Nephron progenitor cell (in vitro differentiated cells): ENCODE measurements around the gene NOVA2.
A peak's percentile ranks its signal among the peaks of the same experiment; 100 is the strongest.

Source experiments
- DNase-seq: peaks from one replicate; pipeline ENCODE4 v3.0.0; 2021
- H3K27ac Mint-ChIP-seq: 2 replicates; pipeline ENCODE4 v1.8.0; 2021; ENCODE audit warnings: mild to moderate bottlenecking, moderate library complexity, mixed read lengths
- H3K27me3 Mint-ChIP-seq: 2 replicates; pipeline ENCODE4 v1.8.0; 2021; ENCODE audit warnings: mild to moderate bottlenecking, low read depth, mixed read lengths; ENCODE audit not compliant: poor library complexity
- H3K36me3 Mint-ChIP-seq: 2 replicates; pipeline ENCODE4 v1.8.0; 2021; ENCODE audit warnings: low read depth, mixed read lengths
- H3K4me1 Mint-ChIP-seq: 2 replicates; pipeline ENCODE4 v1.8.0; 2021; ENCODE audit warnings: mixed read lengths
- H3K4me3 Mint-ChIP-seq: 2 replicates; pipeline ENCODE4 v1.8.0; 2021; ENCODE audit warnings: mild to moderate bottlenecking, moderate library complexity, mixed read lengths
- H3K9me3 Mint-ChIP-seq: 2 replicates; pipeline ENCODE4 v1.8.0; 2021; ENCODE audit warnings: mild to moderate bottlenecking, moderate library complexity, mixed read lengths
- TF ChIP-seq, protein P1 (sequence below): fragments of 200-600 bp; sonication (generic); IDR thresholded peaks from 2 replicates; pipeline ENCODE4 v1.5.0; 2021; ENCODE audit warnings: antibody characterized with exemption

NOVA2 gene

DNA sequence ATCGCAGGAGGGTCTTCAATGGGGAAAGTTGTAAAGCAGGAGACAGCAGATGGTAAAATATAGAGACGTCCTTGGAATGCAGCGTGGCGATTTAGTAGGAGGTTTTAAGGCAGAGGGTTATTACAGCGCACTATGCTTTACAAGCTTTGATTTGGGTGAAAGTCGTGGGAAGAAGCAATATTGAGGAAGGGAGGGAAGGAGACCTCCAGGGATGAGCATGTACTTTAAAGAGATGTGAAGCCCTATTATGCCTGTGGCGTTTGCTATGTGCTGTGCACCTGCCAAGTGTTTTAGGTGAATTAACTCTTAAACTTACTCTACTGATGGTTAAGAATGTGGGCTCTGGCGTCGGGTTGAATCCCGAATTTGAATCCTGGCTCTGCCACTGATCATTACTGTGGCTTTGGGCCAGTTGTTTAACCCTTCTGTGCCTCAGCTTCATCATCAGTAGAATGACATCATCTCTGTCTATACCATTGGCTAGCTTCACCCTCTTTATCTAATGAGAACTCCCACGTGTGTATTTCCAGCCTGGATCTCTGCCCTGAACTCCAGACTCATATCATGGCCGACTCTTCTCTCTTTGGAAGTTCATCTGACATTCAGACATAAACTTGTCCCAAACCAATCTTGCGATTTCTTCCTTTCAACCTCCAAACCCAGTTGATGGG, 22.2 kb upstream of the NOVA2 start:
- TF ChIP-seq, protein P1, sequence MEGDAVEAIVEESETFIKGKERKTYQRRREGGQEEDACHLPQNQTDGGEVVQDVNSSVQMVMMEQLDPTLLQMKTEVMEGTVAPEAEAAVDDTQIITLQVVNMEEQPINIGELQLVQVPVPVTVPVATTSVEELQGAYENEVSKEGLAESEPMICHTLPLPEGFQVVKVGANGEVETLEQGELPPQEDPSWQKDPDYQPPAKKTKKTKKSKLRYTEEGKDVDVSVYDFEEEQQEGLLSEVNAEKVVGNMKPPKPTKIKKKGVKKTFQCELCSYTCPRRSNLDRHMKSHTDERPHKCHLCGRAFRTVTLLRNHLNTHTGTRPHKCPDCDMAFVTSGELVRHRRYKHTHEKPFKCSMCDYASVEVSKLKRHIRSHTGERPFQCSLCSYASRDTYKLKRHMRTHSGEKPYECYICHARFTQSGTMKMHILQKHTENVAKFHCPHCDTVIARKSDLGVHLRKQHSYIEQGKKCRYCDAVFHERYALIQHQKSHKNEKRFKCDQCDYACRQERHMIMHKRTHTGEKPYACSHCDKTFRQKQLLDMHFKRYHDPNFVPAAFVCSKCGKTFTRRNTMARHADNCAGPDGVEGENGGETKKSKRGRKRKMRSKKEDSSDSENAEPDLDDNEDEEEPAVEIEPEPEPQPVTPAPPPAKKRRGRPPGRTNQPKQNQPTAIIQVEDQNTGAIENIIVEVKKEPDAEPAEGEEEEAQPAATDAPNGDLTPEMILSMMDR = no peak
- H3K4me1 Mint-ChIP-seq = peaks cover 24% of the 10 kb centered on the region
- H3K36me3 Mint-ChIP-seq = peaks cover 6% of the 10 kb centered on the region
- no peak overlapping the region for H3K4me3 Mint-ChIP-seq
- no peak overlapping the region for H3K27ac Mint-ChIP-seq
- DNase-seq = no peak
- H3K27me3 Mint-ChIP-seq = peaks cover 28% of the 10 kb centered on the region
- no peaks in the 10 kb centered on the region for H3K9me3 Mint-ChIP-seq

DNA sequence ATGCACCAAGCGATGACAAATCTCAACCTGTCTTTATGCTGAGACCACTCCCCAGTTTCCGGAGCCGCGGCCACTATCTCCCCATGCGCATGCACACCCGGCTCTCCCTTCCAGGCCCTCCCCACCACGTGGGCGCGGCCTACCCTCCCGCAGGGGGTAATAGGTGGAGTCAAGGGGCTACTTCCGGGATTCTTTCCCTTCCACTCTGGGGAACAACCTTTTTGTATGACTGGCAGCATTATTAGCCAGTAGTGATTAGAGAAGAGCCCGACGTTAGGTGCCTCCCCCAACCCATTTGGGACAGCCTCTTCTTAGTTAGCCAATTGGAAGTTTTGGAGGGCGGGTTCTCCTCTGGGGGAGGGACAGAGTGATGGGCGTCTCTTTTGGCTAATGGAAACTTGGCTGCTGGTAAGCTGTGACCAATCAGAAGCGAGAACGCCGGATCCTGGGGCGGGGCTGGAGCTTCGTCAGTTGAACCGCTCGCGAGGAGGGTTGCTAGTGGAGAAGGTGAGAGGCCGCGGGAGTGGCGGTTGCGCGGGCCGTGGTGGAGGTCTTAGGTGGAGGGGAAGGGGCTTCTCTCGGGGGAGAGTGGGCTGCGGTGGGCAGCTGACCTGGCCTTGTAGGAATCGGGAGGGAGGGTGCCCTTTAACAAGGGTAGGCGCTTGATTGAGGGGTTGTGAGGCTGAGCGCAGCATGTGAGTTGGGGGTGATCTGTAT, 21.5 kb upstream of the NOVA2 start, which contains the start of gene CCDC61:
CCDC61 (plus strand) TSS at position 470 of the 717 bp plus-strand sequence. CDS start 7,552 bp downstream, outside the sequence.
- Mint-ChIP-seq H3K4me1 (peaks cover 17% of the 10 kb centered on the region), H3K27ac (no peak within 1 kb of the TSS), H3K4me3 (no peak within 1 kb of the TSS), H3K36me3 (peaks cover 6% of the 10 kb centered on the region), H3K27me3 (peaks cover 23% of the 10 kb centered on the region), H3K9me3 (no peaks in the 10 kb centered on the region)
- DNase-seq = peak; percentile 95
- TF ChIP-seq, protein P1 = no peak

GRCh38 chr19:45994456-45994997, 20.9 kb upstream of the NOVA2 start:
- peaks cover 20% of the 10 kb centered on the region for H3K27me3 Mint-ChIP-seq
- H3K36me3 Mint-ChIP-seq = peaks cover 6% of the 10 kb centered on the region
- H3K4me1 Mint-ChIP-seq = peaks cover 10% of the 10 kb centered on the region
- TF ChIP-seq, protein P1 = no peak
- no peak overlapping the region for H3K27ac Mint-ChIP-seq
- DNase-seq = no peak
- H3K9me3 Mint-ChIP-seq = no peaks in the 10 kb centered on the region
- no peak overlapping the region for H3K4me3 Mint-ChIP-seq

- TF ChIP-seq, protein P1 = no peak
- Mint-ChIP-seq H3K27me3 (peaks cover 38% of the 10 kb centered on the region), H3K36me3 (no peaks in the 10 kb centered on the region), H3K4me1 (no peaks in the 10 kb centered on the region), H3K27ac (no peak overlapping the region), H3K4me3 (no peak overlapping the region), H3K9me3 (no peaks in the 10 kb centered on the region)
- no peak for DNase-seq
These were observed 16.6 kb upstream of the NOVA2 start for GRCh38 chr19:45990113-45990728.

- no peak for DNase-seq
- Mint-ChIP-seq H3K4me3 (no peak overlapping the region), H3K9me3 (no peaks in the 10 kb centered on the region), H3K36me3 (no peaks in the 10 kb centered on the region), H3K27me3 (peaks cover 54% of the 10 kb centered on the region), H3K27ac (no peak overlapping the region), H3K4me1 (peaks cover 7% of the 10 kb centered on the region)
- TF ChIP-seq, protein P1 = no peak
These were observed 11.7 kb upstream of the NOVA2 start for GRCh38 chr19:45985321-45985720.
